SJSA1 (cell line): ENCODE measurements around the gene CARS2. TPM values are rescaled to one million over a fixed set of nuclear protein-coding genes. Genes with fewer than 3 reads are reported as not detected.

Experiments
- total RNA-seq: library from RNA; depleted of rRNA; stranded (reverse); fragments of >200 nt; shearing (Covaris generic); gene quantifications from 2 replicates; pipeline ENCODE4 v1.2.3, GENCODE V29; 2014; rRNA removed

CARS2 gene
- total RNA-seq, 1 experiment from 2014 or later, result 360 TPM

Other genes with a start within 250 kb of the CARS2 start
- 19.3 and 24.3 TPM in 2 replicates for gene RAB20, start 144.4 kb downstream of the CARS2 start, total RNA-seq
- 108 and 124 TPM in 2 replicates for gene NAXD, start 90.6 kb downstream of the CARS2 start, total RNA-seq
- gene ING1, start 7.6 kb upstream of the CARS2 start, total RNA-seq, result 42.7 and 76.0 TPM in 2 replicates
- 208 and 225 TPM in 2 replicates for gene ANKRD10, start 209.0 kb upstream of the CARS2 start, total RNA-seq